GM12874 (cell line): ENCODE data around the gene PDIA3.

Experiments used
- CTCF ChIP-seq: IDR thresholded peaks from 2 replicates; pipeline ENCODE4 v1.5.1; 2011; ENCODE audit warnings: low read depth, mild to moderate bottlenecking, control low read depth, low read length, moderate library complexity; ENCODE audit not compliant: insufficient read depth

The PDIA3 gene

GRCh38 chr15:43799945-43800285 is 53.7 kb downstream of the PDIA3 start, which contains the start of gene SERINC4:
Gene SERINC4 (minus strand): TSS chr15:43800220. CDS start chr15:43799986, 234 bp downstream.
- no peak for TF ChIP-seq CTCF

- no peak for TF ChIP-seq CTCF
These were observed 54.3 kb downstream of the PDIA3 start, which contains the start of gene HYPK for GRCh38 chr15:43800286-43801141. Gene HYPK (plus strand): TSS chr15:43800599. CDS start chr15:43800623, 24 bp downstream.

- TF ChIP-seq CTCF: no peak
These were observed 62.3 kb downstream of the PDIA3 start for GRCh38 chr15:43808435-43808950.

DNA sequence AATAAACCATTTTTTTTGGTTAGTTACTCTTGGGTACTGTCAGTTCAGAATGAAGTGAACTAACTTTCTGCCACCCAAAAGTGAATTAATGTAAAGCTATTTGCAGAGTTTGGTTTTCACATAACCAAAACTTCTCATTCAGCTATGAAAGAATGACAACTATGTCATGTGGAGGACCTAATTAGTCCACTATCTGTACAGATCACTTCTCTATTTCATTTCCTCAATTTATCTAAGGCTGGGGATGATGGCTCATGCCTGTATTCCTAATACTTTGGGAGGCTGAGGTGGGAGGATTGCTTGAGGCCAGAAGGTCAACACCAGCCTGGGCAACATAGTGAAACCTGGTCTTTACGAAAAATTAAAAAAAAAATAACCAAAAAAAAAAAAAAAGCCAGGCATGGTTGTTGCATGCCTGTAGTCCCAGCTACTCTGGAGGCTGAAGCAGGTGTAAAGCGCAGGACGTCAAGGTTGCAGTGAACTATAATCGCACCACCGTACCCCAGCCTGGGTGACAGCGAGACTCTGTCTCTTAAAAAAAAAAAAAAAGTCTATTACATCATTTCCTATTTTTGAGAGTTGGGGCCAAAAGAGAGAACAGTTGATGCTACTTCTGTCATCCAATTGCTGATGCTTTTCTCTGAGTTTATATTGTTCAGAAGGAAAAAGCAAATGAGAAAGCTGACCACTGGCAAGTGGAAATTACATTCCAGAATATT is 62.9 kb downstream of the PDIA3 start:
- TF ChIP-seq CTCF: no peak

DNA sequence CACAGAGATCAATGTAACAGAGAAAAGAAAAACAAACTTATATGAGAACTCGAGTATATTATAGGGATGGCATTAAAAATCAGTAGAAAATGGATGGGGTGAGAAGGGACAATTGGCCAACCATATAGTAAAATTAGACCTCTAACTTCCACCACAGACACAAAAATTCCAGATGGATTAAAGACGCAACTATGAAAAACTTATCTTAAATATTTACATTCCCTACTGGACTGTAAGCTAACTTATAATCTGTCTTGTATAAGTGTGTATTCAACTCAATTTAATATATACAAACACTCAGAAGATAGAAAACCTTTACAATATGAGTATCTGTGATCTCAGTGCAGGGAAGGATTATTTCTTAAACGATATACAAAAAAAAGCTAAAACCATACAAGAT is 75.3 kb downstream of the PDIA3 start:
- no peak for TF ChIP-seq CTCF
